IMR-90 (cell line): ENCODE results near the gene KRT6C. TPM values are rescaled to one million over a fixed set of nuclear protein-coding genes. Genes with fewer than 3 reads are reported as not detected.

Experiments used
- ATAC-seq: fragments of 200-7000 bp; cut with Tn5 transposase; 2 replicates; pipeline ENCODE4 v1.9.1; 2020; ENCODE audit warnings: low read depth, mild to moderate bottlenecking, moderate library complexity
- BruUV-seq: library from RNA; stranded (reverse); fragments of 400-500 nt; replicated peaks from 2 replicates; lab custom pipeline; 2021; lab: Mats Ljungman, UMichigan
- CTCF ChIA-PET: fragments of 300-600 bp; formaldehyde crosslinking; extraction: SDS; loops from one replicate; lab custom pipeline; 2021; ENCODE audit warnings: antibody characterized with exemption; lab: Yijun Ruan, JAX
- POLR2A ChIA-PET: fragments of 300-600 bp; sonication (Branson Sonifier 250); formaldehyde crosslinking; loops from one replicate; lab custom pipeline; 2022; ENCODE audit warnings: antibody characterized with exemption; ENCODE audit not compliant: unreplicated experiment; lab: Charles Lee
- DNase-seq: peaks from one replicate; pipeline ENCODE4 v3.0.0; 2013
- H2AFZ ChIP-seq: replicated peaks from 2 replicates; pipeline ENCODE3; 2013; ENCODE audit warnings: low read length, mild to moderate bottlenecking; ENCODE audit not compliant: poor library complexity
- H2AK5ac ChIP-seq: 2 replicates; pipeline ENCODE4 v1.6.1; 2013; ENCODE audit warnings: low read depth, low read length, inconsistent platforms
- H2AK9ac ChIP-seq: replicated peaks from 2 replicates; pipeline ENCODE3; 2013; ENCODE audit warnings: mild to moderate bottlenecking, low read depth, low read length, moderate library complexity; ENCODE audit not compliant: poor library complexity
- H2BK120ac ChIP-seq: 2 replicates; pipeline ENCODE4 v1.6.1; 2013; ENCODE audit warnings: low read depth, low read length, inconsistent platforms
- H2BK15ac ChIP-seq: 3 replicates; pipeline ENCODE4 v1.6.1; 2013; ENCODE audit warnings: low read depth, low read length, inconsistent platforms
- H2BK20ac ChIP-seq: 2 replicates; pipeline ENCODE4 v1.6.1; 2013; ENCODE audit warnings: low read depth, mild to moderate bottlenecking, inconsistent platforms, low read length, moderate library complexity
- H2BK5ac ChIP-seq: 2 replicates; pipeline ENCODE4 v1.6.1; 2013; ENCODE audit warnings: mild to moderate bottlenecking, low read depth, low read length, inconsistent platforms; ENCODE audit not compliant: poor library complexity, severe bottlenecking
- H3K14ac ChIP-seq: replicated peaks from 2 replicates; pipeline ENCODE4 v1.6.1; 2013; ENCODE audit warnings: low read depth, low read length, inconsistent platforms
- H3K18ac ChIP-seq: 2 replicates; pipeline ENCODE4 v1.6.1; 2013; ENCODE audit warnings: low read depth, low read length, control low read depth
- H3K23ac ChIP-seq: 2 replicates; pipeline ENCODE4 v1.6.1; 2013; ENCODE audit warnings: low read depth, low read length, inconsistent platforms
- H3K27ac ChIP-seq: 2 replicates; pipeline ENCODE4 v1.5.1; 2013; ENCODE audit warnings: mild to moderate bottlenecking, control low read depth, low read length; ENCODE audit not compliant: insufficient read depth
- H3K27me3 ChIP-seq: 2 replicates; pipeline ENCODE4 v1.6.1; 2013; ENCODE audit warnings: low read length; ENCODE audit not compliant: control insufficient read depth, insufficient read depth
- H3K36me3 ChIP-seq: 2 replicates; pipeline ENCODE4 v1.6.1; 2013; ENCODE audit warnings: low read length, mixed read lengths; ENCODE audit not compliant: control insufficient read depth, insufficient read depth
- H3K4ac ChIP-seq: 2 replicates; pipeline ENCODE4 v1.6.1; 2013; ENCODE audit warnings: low read depth, low read length, inconsistent platforms
- H3K4me1 ChIP-seq: 2 replicates; pipeline ENCODE4 v1.6.1; 2013; ENCODE audit warnings: low read length, mixed read lengths; ENCODE audit not compliant: control insufficient read depth, insufficient read depth
- H3K4me2 ChIP-seq: 2 replicates; pipeline ENCODE4 v1.6.1; 2013; ENCODE audit warnings: low read depth, mild to moderate bottlenecking, control low read depth, low read length, moderate library complexity
- H3K4me3 ChIP-seq: 2 replicates; pipeline ENCODE4 v1.5.1; 2013; ENCODE audit warnings: low read depth, mild to moderate bottlenecking, control low read depth, low read length, moderate library complexity; ENCODE audit not compliant: insufficient read depth
- H3K56ac ChIP-seq: 2 replicates; pipeline ENCODE4 v1.6.1; 2013; ENCODE audit warnings: low read length, inconsistent platforms; ENCODE audit not compliant: insufficient read depth; ENCODE audit errors: extremely low read depth
- H3K79me1 ChIP-seq, 2 experiments: 2 replicates each; pipeline ENCODE4 v1.6.1; 2013; ENCODE audit warnings: low read length in 2 of 2, inconsistent platforms in 1 of 2, low read depth in 1 of 2
- H3K9ac ChIP-seq: 2 replicates; pipeline ENCODE4 v1.6.1; 2013; ENCODE audit warnings: low read depth, low read length, control low read depth
- H3K9me1 ChIP-seq: 2 replicates; pipeline ENCODE4 v1.6.1; 2013; ENCODE audit warnings: low read length, inconsistent platforms; ENCODE audit not compliant: insufficient read depth
- H3K9me3 ChIP-seq: 2 replicates; pipeline ENCODE4 v1.6.1; 2013; ENCODE audit warnings: low read length; ENCODE audit not compliant: control insufficient read depth, insufficient read depth
- H4K20me1 ChIP-seq: 2 replicates; pipeline ENCODE4 v1.6.1; 2013; ENCODE audit warnings: low read length, inconsistent platforms; ENCODE audit not compliant: insufficient read depth
- H4K5ac ChIP-seq: 2 replicates; pipeline ENCODE4 v1.6.1; 2013; ENCODE audit warnings: mild to moderate bottlenecking, low read depth, low read length, control low read depth
- H4K8ac ChIP-seq, 2 experiments: 2 replicates each; pipeline ENCODE4 v1.6.1; 2013; ENCODE audit warnings: low read depth in 2 of 2, low read length in 2 of 2, control low read depth in 1 of 2, inconsistent platforms in 1 of 2
- H4K91ac ChIP-seq: 2 replicates; pipeline ENCODE4 v1.6.1; 2013; ENCODE audit warnings: low read depth, low read length, inconsistent platforms; ENCODE audit not compliant: insufficient read depth
- BHLHE40 ChIP-seq: fragments of 150-350 bp; IDR thresholded peaks from 2 replicates; pipeline ENCODE4 v1.6.1; 2016; ENCODE audit warnings: mild to moderate bottlenecking, low read depth, low read length
- CEBPB ChIP-seq: IDR thresholded peaks from 2 replicates; pipeline ENCODE4 v1.6.1; 2012; ENCODE audit warnings: low read depth, low read length, improper control_type of control experiment
- CHD1 ChIP-seq: IDR thresholded peaks from 2 replicates; pipeline ENCODE4 v1.6.1; 2012; ENCODE audit warnings: low read depth, low read length, improper control_type of control experiment
- CTCF ChIP-seq: conservative IDR thresholded peaks from 2 replicates; pipeline ENCODE4 v1.5.1; 2012; ENCODE audit warnings: mild to moderate bottlenecking, low read depth, low read length, improper control_type of control experiment
- ELK1 ChIP-seq: fragments of 150-350 bp; IDR thresholded peaks from 2 replicates; pipeline ENCODE4 v1.6.1; 2016; ENCODE audit warnings: low read depth, mild to moderate bottlenecking, low read length, moderate library complexity, borderline replicate concordance
- FOS ChIP-seq: fragments of 150-350 bp; IDR thresholded peaks from 2 replicates; pipeline ENCODE4 v1.6.1; 2016; ENCODE audit warnings: low read depth, low read length
- MAZ ChIP-seq: IDR thresholded peaks from 2 replicates; pipeline ENCODE4 v1.6.1; 2012; ENCODE audit warnings: low read depth, mild to moderate bottlenecking, low read length, improper control_type of control experiment, moderate library complexity, borderline replicate concordance
- MXI1 ChIP-seq: IDR thresholded peaks from 2 replicates; pipeline ENCODE4 v1.6.1; 2012; ENCODE audit warnings: low read depth, mild to moderate bottlenecking, low read length, moderate library complexity, borderline replicate concordance
- NFE2L2 ChIP-seq: fragments of 150-350 bp; IDR thresholded peaks from 2 replicates; pipeline ENCODE4 v1.6.1; 2016; ENCODE audit warnings: low read depth, mild to moderate bottlenecking, low read length
- POLR2A ChIP-seq: IDR thresholded peaks from 2 replicates; pipeline ENCODE4 v1.6.1; 2012; ENCODE audit warnings: mild to moderate bottlenecking, low read depth, low read length
- RAD21 ChIP-seq: IDR thresholded peaks from 2 replicates; pipeline ENCODE4 v1.6.1; 2012; ENCODE audit warnings: low read length, improper control_type of control experiment
- RCOR1 ChIP-seq: IDR thresholded peaks from 2 replicates; pipeline ENCODE4 v1.6.1; 2012; ENCODE audit warnings: mild to moderate bottlenecking, low read length, improper control_type of control experiment; ENCODE audit not compliant: insufficient replicate concordance
- RFX5 ChIP-seq: IDR thresholded peaks from 2 replicates; pipeline ENCODE4 v1.8.0; 2012; ENCODE audit warnings: low read depth, mild to moderate bottlenecking, low read length, moderate library complexity
- SMC3 ChIP-seq: fragments of 150-350 bp; IDR thresholded peaks from 2 replicates; pipeline ENCODE4 v1.6.1; 2016; ENCODE audit warnings: low read depth, mild to moderate bottlenecking, antibody characterized with exemption, low read length, moderate library complexity
- USF2 ChIP-seq: fragments of 150-350 bp; IDR thresholded peaks from 2 replicates; pipeline ENCODE4 v1.6.1; 2017; ENCODE audit warnings: mild to moderate bottlenecking, antibody characterized with exemption, low read length, low read depth
- whole genome bisulfite sequencing, 2 experiments: methylation state at CpG; one replicate each; pipeline versions ENCODE4 v1.1.5 to v1.1.7; 2013; ENCODE audit warnings: missing lambda C conversion rate in 2 of 2; ENCODE audit not compliant: insufficient read length in 1 of 2; ENCODE audit errors: extremely low coverage in 2 of 2; 5-methylcytosine and 5-hydroxymethylcytosine counted together
- dilution Hi-C: fragments of 300-500 bp; cut with HindIII; formaldehyde crosslinking; loops from one replicate; pipeline ENCODE4 v1.14.3; 2018; ENCODE audit warnings: low sequenced_read_pairs; ENCODE audit not compliant: unreplicated experiment
- in situ Hi-C: fragments of 300-500 bp; cut with MboI; formaldehyde crosslinking; loops from 3 replicates; pipeline ENCODE4 v1.14.3; 2019; ENCODE audit warnings: low sequenced_read_pairs, inconsistent platforms, mixed read lengths
- intact Hi-C: fragments of 100-400 bp; cut with micrococcal nuclease; formaldehyde crosslinking; loops from 2 replicates; pipeline ENCODE4 v1.10.0; 2022
- polyA plus RNA-seq, 3 experiments: library from polyadenylated mRNA; depleted of rRNA; stranded (reverse); fragments of >200 nt; gene quantifications; 2 replicates each; pipeline ENCODE4 v1.2.3, GENCODE V29; 2012; ENCODE audit warnings: low replicate concordance in 1 of 3
- total RNA-seq: library from RNA; depleted of rRNA; stranded (reverse); fragments of >200 nt; gene quantifications from 2 replicates; pipeline ENCODE4 v1.2.3, GENCODE V29; 2012

KRT6C gene
- total and polyA plus RNA-seq, 2 of the 4 experiments (the other 2 are of a cell fraction) = not detected

GRCh38 chr12:52446367-52447045 lies 27.1 kb downstream of the KRT6C start:
- H3K27ac ChIP-seq = no peak overlapping the region
- H4K20me1 ChIP-seq = no peaks in the 10 kb centered on the region
- H3K9ac ChIP-seq = no peak overlapping the region
- H3K23ac ChIP-seq = no peak overlapping the region
- no peak overlapping the region for H2BK20ac ChIP-seq
- ATAC-seq = no peak
- in situ Hi-C loops (no loop called here), intact Hi-C loops (no loop called here), dilution Hi-C loops (no loop called here)
- WGBS, 2 experiments = 66% methylated on average over 4 of the region's 6 CpGs; no CpG with 5 or more reads in 1 of the 2 experiments
- no peak overlapping the region for H3K14ac ChIP-seq
- no TSS peak for BruUV-seq
- H3K36me3 ChIP-seq = no peaks in the 10 kb centered on the region
- no peak overlapping the region for H2AFZ ChIP-seq
- DNase-seq = no peak
- ChIA-PET POLR2A (no interaction called here), CTCF (no interaction called here)
- no peak overlapping the region for H4K8ac ChIP-seq
- H2BK15ac ChIP-seq = no peak overlapping the region
- H3K79me1 ChIP-seq = no peaks in the 10 kb centered on the region
- peaks cover 10% of the 10 kb centered on the region for H3K27me3 ChIP-seq
- H3K56ac ChIP-seq = no peak overlapping the region
- TF ChIP-seq CEBPB (no peak), BHLHE40 (no peak), POLR2A (no peak), RCOR1 (no peak), RAD21 (no peak), MXI1 (no peak), ELK1 (no peak), NFE2L2 (no peak), FOS (no peak), RFX5 (no peak), MAZ (no peak), CHD1 (no peak), USF2 (no peak), SMC3 (no peak), CTCF (no peak)
- no peaks in the 10 kb centered on the region for H3K9me1 ChIP-seq
- no peak overlapping the region for H2BK5ac ChIP-seq
- no peak overlapping the region for H4K5ac ChIP-seq
- H3K4me2 ChIP-seq = no peak overlapping the region
- no peak overlapping the region for H3K18ac ChIP-seq
- no peaks in the 10 kb centered on the region for H3K9me3 ChIP-seq
- no peaks in the 10 kb centered on the region; the same call in 1 of the 2 replicates for H3K4me1 ChIP-seq
- H3K4me3 ChIP-seq = no peak overlapping the region
- no peak overlapping the region for H4K91ac ChIP-seq
- H2BK120ac ChIP-seq = no peak overlapping the region
- H3K4ac ChIP-seq = no peak overlapping the region
- no peak overlapping the region for H2AK5ac ChIP-seq
- no peak overlapping the region for H2AK9ac ChIP-seq
